HepG2 (cell line): ENCODE results near the gene ATAD3C. TPM values are rescaled to one million over a fixed set of nuclear protein-coding genes. Genes with fewer than 3 reads are reported as not detected.

ENCODE experiments used
- HNF1B ChIP-seq: sonication (generic); formaldehyde crosslinking; IDR thresholded peaks from 2 replicates; pipeline ENCODE4 v1.5.1; 2020; ENCODE audit warnings: mild to moderate bottlenecking, moderate library complexity, missing genetic modification reagents
- ISX ChIP-seq: sonication (generic); formaldehyde crosslinking; conservative IDR thresholded peaks from 2 replicates; pipeline ENCODE4 v1.5.0; 2020; ENCODE audit warnings: missing genetic modification reagents
- JUND ChIP-seq: sonication (generic); formaldehyde crosslinking; IDR thresholded peaks from 2 replicates; pipeline ENCODE4 v1.8.0; 2022; ENCODE audit warnings: mild to moderate bottlenecking, missing genetic modification reagents
- MLLT10 ChIP-seq: sonication (generic); formaldehyde crosslinking; IDR thresholded peaks from 2 replicates; pipeline ENCODE4 v1.4.0; 2020; ENCODE audit warnings: missing genetic modification reagents
- PATZ1 ChIP-seq: sonication (generic); formaldehyde crosslinking; IDR thresholded peaks from 2 replicates; pipeline ENCODE4 v1.4.0; 2020; ENCODE audit warnings: missing genetic modification reagents
- SOX6 ChIP-seq, 2 experiments: fragments of 450-650 bp in 1 of 2; sonication (generic) in 1 of 2; formaldehyde crosslinking in 1 of 2; IDR thresholded peaks; 2 replicates each; pipeline versions ENCODE4 v1.4.0 to v1.6.1; 2017 to 2020; ENCODE audit warnings: antibody characterized with exemption in 1 of 2, mild to moderate bottlenecking in 1 of 2, missing genetic modification reagents in 1 of 2
- TAF15 ChIP-seq: fragments of 200-400 bp; formaldehyde crosslinking; IDR thresholded peaks from one replicate; pipeline ENCODE4 v1.6.1; 2018; ENCODE audit warnings: mild to moderate bottlenecking, low read depth, low read length; ENCODE audit not compliant: poor library complexity, severe bottlenecking
- ZBTB1 ChIP-seq: sonication (generic); formaldehyde crosslinking; IDR thresholded peaks from 2 replicates; pipeline ENCODE4 v1.4.0; 2020; ENCODE audit warnings: missing genetic modification reagents, borderline replicate concordance
- ZNF713 ChIP-seq: sonication (generic); formaldehyde crosslinking; IDR thresholded peaks from 2 replicates; pipeline ENCODE4 v1.4.0; 2020; ENCODE audit warnings: mild to moderate bottlenecking, missing genetic modification reagents
- ZNF891 ChIP-seq: sonication (generic); formaldehyde crosslinking; IDR thresholded peaks from 2 replicates; pipeline ENCODE4 v1.5.0; 2020; ENCODE audit warnings: mild to moderate bottlenecking, missing genetic modification reagents
- ZSCAN25 ChIP-seq: sonication (generic); formaldehyde crosslinking; IDR thresholded peaks from 2 replicates; pipeline ENCODE4 v1.8.0; 2022; ENCODE audit warnings: mild to moderate bottlenecking, missing genetic modification reagents
- polyA plus RNA-seq, 8 experiments: library from polyadenylated mRNA; depleted of rRNA in 3 of 8; stranded (reverse) in 7 of 8; unstranded in 1 of 8; fragments of >200 nt; fragmentation: Illumina TruSeq in 4 of 8; extraction: Trizol in 4 of 8; gene quantifications; 2 replicates each; pipeline versions ENCODE4 v1.2.1 to v1.2.3, GENCODE V29; 2011 to 2016; ENCODE audit warnings: low read depth in 4 of 8, missing spikeins in 1 of 8, mixed read lengths in 1 of 8; ENCODE audit not compliant: insufficient read depth in 1 of 8
- total RNA-seq, 5 experiments: library from RNA; depleted of rRNA; stranded (reverse); fragments of >200 nt; fragmentation: Illumina TruSeq; extraction: Trizol; gene quantifications; 2 replicates each; pipeline ENCODE4 v1.2.3, GENCODE V29; 2016; ENCODE audit warnings: low read depth in 1 of 5

The ATAD3C gene
- total and polyA plus RNA-seq, 2 of the 13 experiments (the other 11 are each of a cell fraction or from before 2014, with no cell fraction given) = 2.4 to 3.2 TPM

GRCh38 chr1:1432951-1433803, 16.3 kb upstream of the ATAD3C start (continued):
- no peak for TF ChIP-seq SOX6 (IDR thresholded peaks at IDR 0.05)
- TF ChIP-seq SOX6 (CRISPR knock-in tag; IDR thresholded peaks at IDR 0.05) = peak; percentile 95
- no peak for TF ChIP-seq JUND
- TF ChIP-seq ISX (CRISPR knock-in tag) = no peak
- TF ChIP-seq PATZ1 (CRISPR knock-in tag) = peak; percentile 98
- TF ChIP-seq MLLT10 = no peak
- no peak for TF ChIP-seq ZBTB1
- TF ChIP-seq ZSCAN25 (CRISPR knock-in tag) = peak; percentile 91
- TF ChIP-seq ZNF891 = 0 out of 2 replicates have a peak, but pooled peaks have one; percentile 35
- peak; percentile 28; the same call in 1 of the 2 replicates for TF ChIP-seq ZNF713 (CRISPR knock-in tag)
- TF ChIP-seq HNF1B (CRISPR knock-in tag) = peak; percentile 94
- TF ChIP-seq TAF15 = no peak
- TF ChIP-seq, all 625 proteins: peak for 310
